Measurements from ENCODE around the gene CRYGC.

The CRYGC gene

GRCh38 chr2:208092093-208092832 is 37.4 kb downstream of the CRYGC start:
- FAIRE-seq, result no peak

- no peak for FAIRE-seq
Measured at GRCh38 chr2:208090420-208090819, 39.2 kb downstream of the CRYGC start.

- no peak for FAIRE-seq
Measured at GRCh38 chr2:208086029-208086428, 43.6 kb downstream of the CRYGC start.

- FAIRE-seq, result no peak
Measured at GRCh38 chr2:208083807-208084206, 45.8 kb downstream of the CRYGC start.

All from G401.6 (cell line).